KBM-7 (cell line): Measurements from ENCODE around the gene DCTN4.
"Not testable (repeated sequence)": the region's sequence is repeated elsewhere in the genome, so short reads cannot be mapped to it uniquely, and the experiment has no call there.

Experiments
- DNase-seq: peaks from one replicate; pipeline ENCODE4 v3.0.0-alpha.2; 2015
- in situ Hi-C: fragments of 300-500 bp; cut with MboI; formaldehyde crosslinking; loops from 2 replicates; pipeline ENCODE4 v1.14.3; 2020; ENCODE audit warnings: low sequenced_read_pairs, low pct_unique_long_range_greater_than_20kb, mixed read lengths

Gene DCTN4

GRCh38 chr5:150751096-150751891 is 7.5 kb downstream of the DCTN4 start:
- in situ Hi-C loops, result no loop called here
- DNase-seq, result no peak

GRCh38 chr5:150750469-150750868 is 8.3 kb downstream of the DCTN4 start:
- in situ Hi-C loops, result no loop called here
- no peak for DNase-seq

GRCh38 chr5:150743142-150743488 is 15.7 kb downstream of the DCTN4 start:
- not testable (repeated sequence) for DNase-seq

DNA sequence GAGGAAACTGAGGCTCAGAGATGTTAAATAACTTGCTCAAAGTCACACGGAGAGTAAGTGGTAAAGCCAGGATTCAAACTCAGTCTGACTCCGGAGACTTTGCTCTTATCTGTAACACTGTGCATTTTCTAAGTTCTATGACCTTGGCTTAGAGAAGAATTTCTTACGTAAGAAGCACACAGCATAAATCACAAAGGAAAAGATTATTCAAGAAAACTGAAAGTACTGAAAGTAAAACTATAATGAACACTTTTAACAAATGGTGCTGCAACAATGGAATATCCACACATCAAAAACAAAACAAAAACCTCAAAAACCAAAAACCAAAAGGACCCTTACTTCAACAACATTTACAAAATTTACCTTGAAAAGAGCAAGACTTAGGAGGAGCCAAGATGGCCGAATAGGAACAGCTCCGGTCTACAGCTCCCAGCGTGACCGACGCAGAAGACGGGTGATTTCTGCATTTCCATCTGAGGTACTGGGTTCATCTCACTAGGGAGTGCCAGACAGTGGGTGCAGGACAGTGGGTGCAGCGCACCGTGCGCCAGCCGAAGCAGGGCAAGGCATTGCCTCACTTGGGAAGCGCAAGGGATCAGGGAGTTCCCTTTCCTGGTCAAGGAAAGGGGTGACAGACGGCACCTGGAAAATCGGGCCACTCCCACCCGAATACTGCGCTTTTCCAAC is 16.2 kb downstream of the DCTN4 start:
- in situ Hi-C loops, result not testable (repeated sequence)

More at GRCh38 chr5:150743142-150743488, 15.7 kb downstream of the DCTN4 start:
- in situ Hi-C loops, result not testable (repeated sequence)

GRCh38 chr5:150740992-150741391 is 17.8 kb downstream of the DCTN4 start:
- in situ Hi-C loops, result no loop called here
- no peak for DNase-seq

More for the DNA sequence above, 16.2 kb downstream of the DCTN4 start:
- not testable (repeated sequence) for DNase-seq

- in situ Hi-C loops, result no loop called here
- no peak for DNase-seq
Observed at GRCh38 chr5:150738862-150739261, 20.0 kb downstream of the DCTN4 start.

DNA sequence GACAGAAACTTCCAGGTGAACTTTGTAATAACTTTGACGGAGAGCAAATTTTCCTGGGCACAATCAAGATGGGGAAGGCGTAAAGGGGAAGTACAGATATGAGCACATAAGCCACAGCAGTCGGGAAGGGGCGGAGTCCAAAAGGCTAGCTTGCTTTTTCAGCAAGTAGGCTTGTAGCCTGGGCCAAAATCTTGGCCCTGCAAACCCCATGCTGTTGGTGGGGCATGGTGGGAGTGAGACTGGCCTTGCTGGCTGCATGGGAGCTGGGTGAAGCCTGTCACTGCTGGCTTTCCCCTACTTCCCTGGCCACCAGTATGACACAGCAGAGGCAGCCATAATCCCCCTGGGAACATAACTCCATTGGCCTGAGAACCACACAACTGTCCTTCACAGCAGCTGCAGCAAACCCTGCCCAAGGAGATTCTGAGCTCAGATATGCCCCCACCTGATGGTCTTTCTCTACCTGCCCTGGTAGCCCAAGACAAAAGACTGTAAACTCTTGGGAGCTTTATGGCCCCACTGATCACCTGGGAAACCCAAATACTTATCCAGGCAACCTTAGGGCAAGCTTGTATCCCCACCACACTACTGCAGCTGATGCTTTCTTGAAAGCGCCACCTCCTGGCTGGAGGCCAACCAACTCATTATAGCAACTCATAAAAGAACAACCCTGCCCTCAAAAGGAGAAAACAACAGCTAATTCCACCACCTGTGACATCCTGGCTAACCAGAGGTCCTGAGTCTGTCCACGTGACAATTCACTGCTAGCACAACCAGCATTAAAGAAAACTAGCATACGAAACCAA is 24.0 kb downstream of the DCTN4 start:
- in situ Hi-C loops, result no loop called here
- peak; percentile 92 for DNase-seq

DNA sequence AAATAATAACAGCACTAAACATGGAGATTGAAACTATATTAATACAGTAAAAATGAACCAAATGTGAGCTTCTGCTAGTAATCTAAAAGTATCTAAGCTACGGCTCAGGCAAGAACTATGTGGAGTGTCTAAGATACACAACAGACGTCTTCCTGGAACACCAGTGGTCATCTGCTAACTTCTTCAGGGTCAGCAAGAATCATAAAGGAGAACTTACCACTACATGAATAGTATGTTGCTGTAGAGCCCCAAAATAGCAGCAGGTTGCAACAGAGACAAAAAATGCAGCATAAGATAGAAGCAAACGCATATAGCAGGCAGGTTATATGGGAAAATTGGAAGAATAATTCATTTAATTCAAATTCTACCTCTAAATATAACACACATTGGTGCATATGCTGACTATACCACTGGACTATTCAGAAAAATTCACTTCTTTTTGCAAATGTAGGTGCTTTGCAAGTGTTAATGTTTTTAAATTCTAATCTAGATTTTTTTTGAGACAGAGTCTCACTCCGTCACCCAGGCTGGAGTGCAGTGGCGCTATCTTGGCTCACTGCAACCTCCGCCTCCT is 27.1 kb downstream of the DCTN4 start:
- in situ Hi-C loops, result no loop called here
- DNase-seq, result no peak

DNA sequence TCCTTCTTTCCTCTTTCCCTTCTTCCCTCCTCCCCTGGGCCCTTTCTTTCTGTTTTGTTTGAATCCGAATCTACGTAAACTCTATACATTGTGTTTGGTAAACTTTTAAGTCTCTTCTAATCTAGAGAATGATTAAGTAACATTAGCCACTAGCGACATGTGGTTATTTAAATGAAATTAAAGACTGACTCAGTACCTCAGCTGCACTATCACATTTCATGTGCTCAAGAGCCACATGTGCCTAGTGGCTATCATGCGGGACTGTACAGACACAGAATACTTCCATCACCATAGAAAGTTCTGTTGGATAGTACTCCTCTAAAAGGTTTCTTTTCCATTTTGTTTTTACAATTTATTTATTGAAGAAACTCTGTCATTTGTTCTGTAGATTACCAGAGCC is 29.0 kb downstream of the DCTN4 start:
- in situ Hi-C loops, result no loop called here
- DNase-seq, result no peak

- in situ Hi-C loops, result no loop called here
- no peak for DNase-seq
Observed at GRCh38 chr5:150723845-150724244, 35.0 kb downstream of the DCTN4 start.

- in situ Hi-C loops, result no loop called here
- peak; percentile 61 for DNase-seq
Observed at GRCh38 chr5:150710165-150710564, 48.7 kb downstream of the DCTN4 start.

GRCh38 chr5:150706776-150707390 is 51.9 kb downstream of the DCTN4 start:
- in situ Hi-C loops, result no loop called here
- DNase-seq, result no peak

DNA sequence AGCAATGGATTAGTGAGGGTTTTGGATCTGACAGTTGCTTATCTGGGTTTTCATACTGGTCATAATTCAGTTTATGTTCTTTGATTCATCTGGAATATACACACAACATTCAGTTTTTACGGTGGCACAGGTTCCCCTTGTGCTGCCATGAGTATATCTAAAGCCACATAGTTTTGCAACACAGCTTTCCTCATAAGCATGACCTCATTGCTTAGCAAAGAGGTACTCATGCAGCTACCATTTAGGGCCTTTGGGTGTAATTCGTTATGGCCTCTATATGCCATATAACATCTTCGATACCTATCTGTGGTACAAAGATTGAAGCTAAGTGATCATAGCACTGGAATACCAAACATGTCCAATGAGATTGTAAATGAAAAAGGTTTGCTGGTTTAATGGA is 55.1 kb downstream of the DCTN4 start:
- in situ Hi-C loops, result no loop called here
- DNase-seq, result no peak

DNA sequence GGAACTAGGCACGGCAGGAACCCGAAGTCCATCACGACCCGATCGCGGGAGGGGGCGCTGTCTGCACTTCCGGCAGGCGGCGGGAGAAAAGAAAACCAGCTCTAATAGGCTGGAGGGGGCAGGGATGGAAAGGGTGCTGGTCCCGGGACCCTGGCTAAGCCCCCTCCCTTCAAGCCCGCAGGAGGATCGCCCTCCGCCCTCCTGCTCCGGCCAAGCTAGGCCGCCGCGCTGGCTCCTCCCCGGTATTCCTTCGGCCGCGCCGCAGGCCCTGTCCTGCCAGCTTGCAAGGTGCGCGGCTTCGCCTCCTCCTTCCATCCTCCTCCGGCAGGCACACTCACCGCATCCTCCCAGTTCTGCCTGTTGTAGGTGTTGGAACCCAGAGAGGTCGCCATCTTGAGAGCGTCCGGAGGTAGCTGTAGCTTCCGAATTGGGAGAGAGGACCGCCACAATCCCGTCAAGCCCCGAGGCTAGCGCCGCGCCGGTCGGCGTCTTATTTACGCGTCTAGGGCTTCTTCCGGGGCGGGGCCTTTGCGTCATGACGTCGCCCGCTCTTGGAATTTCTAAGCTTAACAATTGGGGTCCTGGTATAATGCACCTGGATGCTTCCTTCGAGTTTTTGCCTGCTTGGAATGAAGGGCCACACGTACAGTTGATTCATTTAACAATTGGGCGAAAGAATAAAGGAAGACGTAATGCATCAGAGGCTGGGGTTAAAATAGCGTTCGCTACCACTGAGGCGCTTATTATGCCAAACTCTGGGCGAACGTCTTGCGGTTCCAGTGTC is 58.0 kb downstream of the DCTN4 start, which contains the start of gene RBM22:
RBM22 (minus strand) TSS at position 469 of the 784 bp plus-strand sequence; CDS start at position 392, 77 bp downstream.
- in situ Hi-C loops, result no loop called here
- peak; percentile 93 for DNase-seq

DNA sequence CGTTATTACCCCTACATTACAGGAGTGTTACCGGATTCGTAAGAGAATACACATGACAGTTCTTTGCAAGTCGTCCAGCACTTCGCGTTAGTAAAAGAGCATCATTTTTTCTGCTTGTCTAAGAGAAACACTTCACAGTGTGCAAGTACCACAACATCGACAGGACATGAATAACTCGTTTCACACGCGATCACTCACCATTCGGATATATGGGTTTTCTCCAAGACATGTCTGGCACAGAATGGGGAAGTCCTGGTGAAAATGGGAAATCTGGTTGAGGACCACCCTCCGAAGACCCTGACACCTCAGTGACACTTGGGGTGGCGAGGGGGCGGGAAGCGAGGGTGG is 58.6 kb downstream of the DCTN4 start:
- in situ Hi-C loops, result no loop called here
- DNase-seq, result no peak

DNA sequence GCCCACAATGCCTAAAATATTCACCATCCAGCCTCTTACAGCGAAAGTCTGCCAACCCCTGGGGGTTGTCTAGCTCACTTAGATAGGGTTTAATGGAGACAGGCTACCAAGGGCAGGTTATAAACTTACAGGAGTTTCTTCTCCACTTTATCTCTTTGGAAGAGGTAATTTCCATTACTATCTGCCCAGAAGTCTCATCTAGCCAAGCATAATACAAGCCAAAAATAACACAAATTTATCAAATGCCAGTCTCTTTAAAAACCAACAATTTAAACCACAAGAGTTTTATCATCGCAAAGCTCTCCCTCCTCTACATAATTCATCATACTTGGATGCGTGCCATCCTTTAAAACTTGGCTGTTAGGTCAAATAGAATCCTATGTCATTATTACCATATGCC is 64.2 kb downstream of the DCTN4 start:
- in situ Hi-C loops, result no loop called here
- no peak for DNase-seq

DNA sequence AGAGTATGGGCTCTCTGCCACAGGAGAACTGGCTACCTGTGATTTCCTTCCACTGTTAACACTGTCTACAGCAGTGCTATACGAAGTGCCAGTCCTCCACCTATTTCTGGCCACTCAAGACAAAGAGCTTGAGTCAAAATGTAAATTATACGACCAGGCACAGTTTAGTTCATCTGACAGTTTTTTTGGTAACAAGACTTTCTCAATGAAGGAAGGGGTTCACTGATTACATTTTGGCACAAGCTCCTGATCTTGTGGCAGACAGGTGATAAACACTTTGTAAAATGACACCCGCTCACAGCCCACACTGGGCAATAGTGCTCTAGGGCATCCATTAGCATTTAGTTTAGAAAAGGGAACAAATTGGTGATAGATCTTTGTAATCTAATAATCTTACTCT is 66.5 kb downstream of the DCTN4 start:
- in situ Hi-C loops, result no loop called here
- DNase-seq, result no peak

DNA sequence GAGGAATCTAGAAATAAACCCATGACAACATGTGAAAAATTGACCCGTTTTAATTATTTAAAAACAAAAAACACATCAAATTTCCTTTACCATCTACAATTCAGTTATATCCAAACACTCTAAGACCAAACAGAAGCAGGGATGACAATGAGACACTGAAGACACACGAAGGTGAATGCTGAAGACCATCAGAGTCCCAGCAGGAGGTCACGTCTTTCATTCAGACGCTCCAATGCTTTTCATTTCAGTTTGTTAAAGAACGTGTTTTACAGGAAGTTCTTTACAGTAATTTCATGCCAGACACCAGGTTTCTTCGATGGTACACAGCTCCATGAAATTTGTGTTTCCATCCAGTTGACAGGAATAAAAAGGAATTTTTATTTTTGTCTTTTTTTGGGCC is 68.1 kb downstream of the DCTN4 start:
- in situ Hi-C loops, result no loop called here
- DNase-seq, result no peak
